Subcutaneous adipose tissue (tissue), 4 donors: ENCODE measurements around the gene FAM3B. TPM values are rescaled to one million over a fixed set of nuclear protein-coding genes. Genes with fewer than 3 reads are reported as not detected.

Experiments
- total RNA-seq, 4 donors: library from RNA; depleted of rRNA; stranded (reverse); fragments of >200 nt; gene quantifications; one replicate each; pipeline ENCODE4 v1.1.0, GENCODE V29; 2016
- TF ChIP-seq, protein P1 (sequence below): fragments of 450-650 bp; IDR thresholded peaks from one replicate; pipeline ENCODE4 v1.5.1; 2016; ENCODE audit warnings: low read depth, mild to moderate bottlenecking, control low read depth, antibody characterized with exemption, moderate library complexity

The FAM3B gene
- total RNA-seq, 4 donors from 2014 or later = 2.4 TPM; not detected in 3

DNA sequence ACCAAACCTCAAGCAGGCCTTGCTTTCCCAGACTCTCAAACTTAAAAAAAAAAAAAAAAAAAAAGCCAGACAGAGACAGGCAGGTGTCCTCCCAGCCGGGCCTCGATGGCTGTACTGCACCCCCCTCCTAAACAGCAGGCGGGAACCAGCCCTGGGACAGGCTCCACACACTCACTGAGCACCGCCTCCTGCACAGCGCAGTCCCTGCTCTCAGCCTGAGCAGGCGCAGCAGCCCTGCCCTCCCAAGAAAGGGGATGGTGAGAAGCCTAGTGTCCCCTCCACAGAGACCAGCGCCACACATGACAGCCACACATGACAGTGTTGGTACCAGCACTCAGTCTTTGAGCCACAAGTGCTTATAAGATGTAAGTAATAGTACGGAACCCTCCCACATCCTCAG lies 57.2 kb downstream of the FAM3B start:
- TF ChIP-seq, protein P1, sequence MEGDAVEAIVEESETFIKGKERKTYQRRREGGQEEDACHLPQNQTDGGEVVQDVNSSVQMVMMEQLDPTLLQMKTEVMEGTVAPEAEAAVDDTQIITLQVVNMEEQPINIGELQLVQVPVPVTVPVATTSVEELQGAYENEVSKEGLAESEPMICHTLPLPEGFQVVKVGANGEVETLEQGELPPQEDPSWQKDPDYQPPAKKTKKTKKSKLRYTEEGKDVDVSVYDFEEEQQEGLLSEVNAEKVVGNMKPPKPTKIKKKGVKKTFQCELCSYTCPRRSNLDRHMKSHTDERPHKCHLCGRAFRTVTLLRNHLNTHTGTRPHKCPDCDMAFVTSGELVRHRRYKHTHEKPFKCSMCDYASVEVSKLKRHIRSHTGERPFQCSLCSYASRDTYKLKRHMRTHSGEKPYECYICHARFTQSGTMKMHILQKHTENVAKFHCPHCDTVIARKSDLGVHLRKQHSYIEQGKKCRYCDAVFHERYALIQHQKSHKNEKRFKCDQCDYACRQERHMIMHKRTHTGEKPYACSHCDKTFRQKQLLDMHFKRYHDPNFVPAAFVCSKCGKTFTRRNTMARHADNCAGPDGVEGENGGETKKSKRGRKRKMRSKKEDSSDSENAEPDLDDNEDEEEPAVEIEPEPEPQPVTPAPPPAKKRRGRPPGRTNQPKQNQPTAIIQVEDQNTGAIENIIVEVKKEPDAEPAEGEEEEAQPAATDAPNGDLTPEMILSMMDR = no peak

DNA sequence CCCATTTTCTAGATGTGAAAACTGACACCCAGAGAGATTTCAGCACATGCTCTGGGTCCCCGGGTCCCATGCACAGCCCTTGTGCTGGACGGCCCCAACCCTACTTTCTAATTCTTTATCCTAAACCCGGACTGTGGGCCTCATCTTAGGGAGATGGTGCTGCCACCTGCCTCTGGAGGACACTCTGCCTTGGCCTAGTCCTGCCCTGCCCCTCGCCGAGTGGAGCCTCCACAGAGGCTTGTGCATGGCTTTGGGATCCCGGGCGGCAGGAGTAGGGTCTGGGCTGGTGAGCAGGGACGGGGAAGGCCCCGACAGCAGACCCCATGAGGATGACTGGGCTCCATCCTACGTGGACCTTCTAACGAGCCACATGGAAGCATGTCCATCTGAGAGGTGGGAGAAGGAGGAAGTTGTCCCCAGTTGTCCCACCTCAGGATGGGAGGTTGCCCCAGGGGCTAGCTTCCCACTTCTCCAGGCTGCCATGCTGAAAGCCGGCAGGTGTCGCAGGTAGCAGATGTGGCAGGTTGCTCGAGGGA lies 57.6 kb downstream of the FAM3B start:
- TF ChIP-seq, protein P1 = no peak

GRCh38 chr21:41374867-41375533 lies 58.4 kb downstream of the FAM3B start:
- TF ChIP-seq, protein P1 = no peak

- TF ChIP-seq, protein P1 = no peak
Observed at GRCh38 chr21:41375875-41376274, 59.3 kb downstream of the FAM3B start.

GRCh38 chr21:41377715-41378114 lies 61.1 kb downstream of the FAM3B start:
- TF ChIP-seq, protein P1 = no peak

DNA sequence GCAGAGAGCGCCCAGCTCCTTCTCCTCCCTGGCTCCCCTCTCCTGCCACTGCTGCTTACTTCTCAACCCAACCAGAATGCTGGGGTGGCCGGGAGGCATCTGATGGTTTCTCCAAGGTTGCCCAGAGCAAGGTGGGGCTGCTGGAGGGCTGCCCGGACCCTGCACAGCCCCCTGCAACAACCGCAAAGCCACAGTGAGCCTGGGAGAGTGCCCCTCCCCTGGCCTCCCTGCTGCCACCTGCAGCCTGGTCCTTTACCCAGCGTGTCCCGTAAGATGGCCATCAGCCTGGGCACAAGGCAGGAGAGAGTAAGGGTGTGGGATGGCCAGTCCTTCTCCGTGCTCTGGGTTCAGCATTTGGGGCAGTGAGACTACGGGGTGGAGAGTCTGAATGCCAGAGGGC lies 62.2 kb downstream of the FAM3B start:
- TF ChIP-seq, protein P1 = no peak

DNA sequence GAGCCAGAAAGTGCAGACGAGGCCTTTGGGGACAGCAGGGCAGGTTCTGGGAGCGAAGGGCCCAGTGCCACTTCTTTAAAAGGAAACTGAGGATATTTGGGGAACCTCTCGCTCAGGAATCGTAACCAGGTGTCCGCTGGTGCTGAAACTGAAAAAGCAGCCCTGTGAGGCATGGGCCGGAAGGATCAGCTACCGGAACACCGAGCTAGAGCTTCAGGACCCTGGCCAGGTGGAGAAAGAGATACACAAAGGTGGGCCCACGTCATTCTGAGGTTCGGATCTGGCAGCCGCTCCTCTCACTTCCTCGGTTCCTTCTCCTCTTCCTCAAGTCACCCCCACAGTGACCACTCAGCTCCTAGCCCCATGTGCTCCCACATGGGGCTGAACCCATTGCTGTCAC lies 63.3 kb downstream of the FAM3B start:
- TF ChIP-seq, protein P1 = no peak
